ENCODE results near the gene CAMK4. TPM values are rescaled to one million over a fixed set of nuclear protein-coding genes. Genes with fewer than 3 reads are reported as not detected.

CAMK4 gene
- total and polyA plus RNA-seq, 4 donors, result 0.27 to 1.4 (median 1.2) TPM

DNA sequence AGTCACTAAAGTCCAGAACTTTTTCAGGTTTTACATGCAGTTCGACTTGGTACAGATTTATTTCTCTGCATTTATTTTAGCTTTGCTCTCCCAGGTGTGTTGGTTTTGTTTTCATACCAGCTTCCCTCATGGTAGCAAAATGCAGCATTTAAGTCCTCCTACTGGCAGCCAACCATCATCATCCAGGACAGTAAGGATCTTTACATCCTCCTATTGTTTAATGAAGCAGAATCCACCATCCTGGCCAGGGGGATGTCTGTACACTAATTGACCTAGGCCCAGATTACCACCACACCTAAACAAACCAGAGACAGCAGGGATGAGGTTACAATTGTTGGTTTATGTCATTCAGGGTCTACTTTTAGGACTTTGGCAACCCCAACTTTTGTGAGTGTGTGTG lies 22.3 kb downstream of the CAMK4 start (continued):
- TF ChIP-seq ZBTB33 (IDR thresholded peaks at IDR 0.05), result no peak
- TF ChIP-seq FOXA2 (IDR thresholded peaks at IDR 0.05), result no peak
- no peak for TF ChIP-seq GABPA (IDR thresholded peaks at IDR 0.05 in 1 of 2, conservative IDR thresholded peaks at IDR 0.05 in 1 of 2)
- TF ChIP-seq TAF1 (conservative IDR thresholded peaks at IDR 0.05), result no peak
- no peak for TF ChIP-seq JUND (IDR thresholded peaks at IDR 0.05)
- TF ChIP-seq FOXA1 (IDR thresholded peaks at IDR 0.05), result no peak
- no peak for TF ChIP-seq YY1 (IDR thresholded peaks at IDR 0.05)
- no peak for TF ChIP-seq ATF3 (IDR thresholded peaks at IDR 0.05)

DNA sequence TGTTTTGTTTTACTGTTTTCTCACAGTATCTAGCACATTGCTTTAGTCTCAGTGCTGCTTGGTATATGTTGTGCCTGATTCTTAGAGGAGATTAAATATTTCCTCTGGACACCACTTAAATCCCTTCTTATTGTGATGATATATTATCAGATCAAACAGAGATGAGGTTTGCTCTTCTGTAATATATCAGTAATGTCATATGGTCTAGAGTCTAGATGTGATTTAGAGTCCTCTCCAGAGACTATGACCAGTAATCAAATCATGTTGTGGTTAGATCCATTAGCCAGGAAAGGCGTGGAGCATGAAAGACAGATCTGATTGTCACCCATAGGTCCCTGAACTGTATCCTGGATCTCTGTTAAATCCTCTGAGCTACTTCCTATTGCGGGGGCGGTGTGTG lies 24.4 kb downstream of the CAMK4 start:
- no peaks in the 10 kb centered on the region for H3K9me3 ChIP-seq (ENCODE audit: control insufficient read depth in 4 of 4, low read length in 3 of 4)
- H3K4me3 ChIP-seq (ENCODE audit: low read depth in 1 of 3, low read length in 3 of 3), result no peak overlapping the region
- no peak overlapping the region for H3K9ac ChIP-seq (ENCODE audit: low read depth in 1 of 2, low read length in 2 of 2)
- H3K36me3 ChIP-seq (ENCODE audit: control insufficient read depth in 4 of 4, insufficient read depth in 3 of 4, low read depth in 1 of 4, low read length in 3 of 4), result no peaks in the 10 kb centered on the region
- DNase-seq (ENCODE audit: low spot score), result no peak
- no peaks in the 10 kb centered on the region for H3K4me1 ChIP-seq (ENCODE audit: control insufficient read depth in 4 of 4, insufficient read depth in 4 of 4, low read length in 3 of 4)
- no peak overlapping the region for H3K27ac ChIP-seq (ENCODE audit: low read depth in 1 of 2, low read length in 2 of 2)
- TF ChIP-seq, protein P1, sequence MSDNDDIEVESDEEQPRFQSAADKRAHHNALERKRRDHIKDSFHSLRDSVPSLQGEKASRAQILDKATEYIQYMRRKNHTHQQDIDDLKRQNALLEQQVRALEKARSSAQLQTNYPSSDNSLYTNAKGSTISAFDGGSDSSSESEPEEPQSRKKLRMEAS (IDR thresholded peaks at IDR 0.05), result no peak
- TF ChIP-seq NR2F2 (IDR thresholded peaks at IDR 0.05) (no peak), RXRA (IDR thresholded peaks at IDR 0.05) (no peak), SP1 (IDR thresholded peaks at IDR 0.05) (no peak), HNF4A (conservative IDR thresholded peaks at IDR 0.05) (no peak), ZBTB33 (IDR thresholded peaks at IDR 0.05) (no peak), JUND (IDR thresholded peaks at IDR 0.05) (no peak), TAF1 (conservative IDR thresholded peaks at IDR 0.05) (no peak), EGR1 (IDR thresholded peaks at IDR 0.05; ENCODE audit: low read depth in 2 of 2) (no peak), HNF4G (IDR thresholded peaks at IDR 0.05) (no peak), FOXA2 (IDR thresholded peaks at IDR 0.05) (no peak), RAD21 (IDR thresholded peaks at IDR 0.05) (no peak), ATF3 (IDR thresholded peaks at IDR 0.05) (no peak), FOXA1 (IDR thresholded peaks at IDR 0.05) (no peak)
- TF ChIP-seq, protein P2, sequence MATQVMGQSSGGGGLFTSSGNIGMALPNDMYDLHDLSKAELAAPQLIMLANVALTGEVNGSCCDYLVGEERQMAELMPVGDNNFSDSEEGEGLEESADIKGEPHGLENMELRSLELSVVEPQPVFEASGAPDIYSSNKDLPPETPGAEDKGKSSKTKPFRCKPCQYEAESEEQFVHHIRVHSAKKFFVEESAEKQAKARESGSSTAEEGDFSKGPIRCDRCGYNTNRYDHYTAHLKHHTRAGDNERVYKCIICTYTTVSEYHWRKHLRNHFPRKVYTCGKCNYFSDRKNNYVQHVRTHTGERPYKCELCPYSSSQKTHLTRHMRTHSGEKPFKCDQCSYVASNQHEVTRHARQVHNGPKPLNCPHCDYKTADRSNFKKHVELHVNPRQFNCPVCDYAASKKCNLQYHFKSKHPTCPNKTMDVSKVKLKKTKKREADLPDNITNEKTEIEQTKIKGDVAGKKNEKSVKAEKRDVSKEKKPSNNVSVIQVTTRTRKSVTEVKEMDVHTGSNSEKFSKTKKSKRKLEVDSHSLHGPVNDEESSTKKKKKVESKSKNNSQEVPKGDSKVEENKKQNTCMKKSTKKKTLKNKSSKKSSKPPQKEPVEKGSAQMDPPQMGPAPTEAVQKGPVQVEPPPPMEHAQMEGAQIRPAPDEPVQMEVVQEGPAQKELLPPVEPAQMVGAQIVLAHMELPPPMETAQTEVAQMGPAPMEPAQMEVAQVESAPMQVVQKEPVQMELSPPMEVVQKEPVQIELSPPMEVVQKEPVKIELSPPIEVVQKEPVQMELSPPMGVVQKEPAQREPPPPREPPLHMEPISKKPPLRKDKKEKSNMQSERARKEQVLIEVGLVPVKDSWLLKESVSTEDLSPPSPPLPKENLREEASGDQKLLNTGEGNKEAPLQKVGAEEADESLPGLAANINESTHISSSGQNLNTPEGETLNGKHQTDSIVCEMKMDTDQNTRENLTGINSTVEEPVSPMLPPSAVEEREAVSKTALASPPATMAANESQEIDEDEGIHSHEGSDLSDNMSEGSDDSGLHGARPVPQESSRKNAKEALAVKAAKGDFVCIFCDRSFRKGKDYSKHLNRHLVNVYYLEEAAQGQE (IDR thresholded peaks at IDR 0.05), result no peak
- H3K27me3 ChIP-seq (ENCODE audit: control insufficient read depth in 4 of 4, insufficient read depth in 4 of 4, low read length in 3 of 4), result peaks cover 0 to 3% (median 0%) of the 10 kb centered on the region in 4 donors
- 82% methylated on average over 3 of the region's 3 CpGs for WGBS
